B cell (primary cell): ENCODE measurements around the gene FAM98A. TPM values are rescaled to one million over a fixed set of nuclear protein-coding genes. Genes with fewer than 3 reads are reported as not detected.

Experiments
- ATAC-seq: fragments of 200-7000 bp; cut with Tn5 transposase; one replicate; pipeline ENCODE4 v1.10.0; 2021; ENCODE audit warnings: low read depth, mild to moderate bottlenecking, moderate number of reproducible peaks, moderate library complexity
- CTCF ChIA-PET: fragments of 350-600 bp; sonication (Branson Sonifier 250); formaldehyde crosslinking; loops from one replicate; lab custom pipeline; 2021; ENCODE audit warnings: antibody characterized with exemption, inconsistent platforms; lab: Charles Lee
- POLR2A ChIA-PET: fragments of 350-600 bp; sonication (Branson Sonifier 250); formaldehyde crosslinking; loops from one replicate; lab custom pipeline; 2021; ENCODE audit warnings: antibody characterized with exemption; lab: Charles Lee
- DNase-seq: peaks from one replicate; pipeline ENCODE4 v3.0.0; 2013
- H2AFZ ChIP-seq: 2 replicates; pipeline ENCODE4 v1.6.1; 2012; ENCODE audit warnings: mild to moderate bottlenecking, low read depth, low read length; ENCODE audit not compliant: insufficient read depth, poor library complexity, severe bottlenecking
- H3K27ac ChIP-seq, 2 donors: 1 replicate in 1 of 2; 2 replicates in 1 of 2; pipeline ENCODE4 v1.5.1; 2012 to 2013; ENCODE audit warnings: low read length in 2 of 2, mild to moderate bottlenecking in 2 of 2, moderate library complexity in 1 of 2
- H3K27me3 ChIP-seq, 4 experiments: fragments of 200-600 bp in 1 of 4; sonication (generic) in 1 of 4; replicated peaks in 1 of 4; 1 replicate in 2 of 4; 2 replicates in 2 of 4; pipeline versions ENCODE4 v1.6.1 to v1.7.0; 2013 to 2016; ENCODE audit warnings: low read length in 3 of 4, mild to moderate bottlenecking in 2 of 4, mixed read lengths in 1 of 4, moderate library complexity in 1 of 4; ENCODE audit not compliant: insufficient read depth in 4 of 4, control insufficient read depth in 3 of 4; ENCODE audit errors: control extremely low read depth in 1 of 4
- H3K36me3 ChIP-seq, 2 experiments: replicated peaks in 1 of 2; 1 replicate in 1 of 2; 2 replicates in 1 of 2; pipeline versions ENCODE4 v1.6.1 to v1.7.1; 2013; ENCODE audit warnings: low read length in 1 of 2; ENCODE audit not compliant: insufficient read depth in 2 of 2, control insufficient read depth in 1 of 2; ENCODE audit errors: control extremely low read depth in 1 of 2, extremely low read depth in 1 of 2
- H3K4me1 ChIP-seq, 2 donors: fragments of 200-600 bp in 1 of 2; sonication (generic) in 1 of 2; 1 replicate in 1 of 2; 2 replicates in 1 of 2; pipeline versions ENCODE4 v1.5.1 to v1.6.1; 2013 to 2017; ENCODE audit warnings: low read length in 2 of 2; ENCODE audit not compliant: control insufficient read depth in 2 of 2, insufficient read depth in 2 of 2
- H3K4me2 ChIP-seq: replicated peaks from 2 replicates; pipeline ENCODE3; 2012; ENCODE audit warnings: mild to moderate bottlenecking, low read depth, low read length; ENCODE audit not compliant: poor library complexity, severe bottlenecking
- H3K4me3 ChIP-seq, 5 experiments: fragments of 200-600 bp in 1 of 5; sonication (generic) in 1 of 5; 1 replicate in 3 of 5; 2 replicates in 2 of 5; pipeline versions ENCODE4 v1.5.1 to v1.7.0; 2011 to 2016; ENCODE audit warnings: low read length in 4 of 5, mild to moderate bottlenecking in 4 of 5, low read depth in 2 of 5, control low read depth in 1 of 5, moderate library complexity in 1 of 5; ENCODE audit not compliant: insufficient read depth in 1 of 5; ENCODE audit errors: control extremely low read depth in 1 of 5, extremely low read depth in 1 of 5
- H3K79me2 ChIP-seq: fragments of 200-600 bp; sonication (generic); one replicate; pipeline ENCODE4 v1.6.0; 2016; ENCODE audit warnings: low read length; ENCODE audit not compliant: control insufficient read depth, insufficient read depth
- H3K9ac ChIP-seq: fragments of 200-600 bp; sonication (generic); 2 replicates; pipeline ENCODE4 v1.6.1; 2017; ENCODE audit warnings: mild to moderate bottlenecking, low read length, moderate library complexity
- H3K9me3 ChIP-seq, 3 donors: one replicate each; pipeline versions ENCODE4 v1.6.1 to v1.7.1; 2013; ENCODE audit warnings: low read length in 2 of 3; ENCODE audit not compliant: control insufficient read depth in 2 of 3, insufficient read depth in 1 of 3; ENCODE audit errors: control extremely low read depth in 1 of 3
- H4K20me1 ChIP-seq: 2 replicates; pipeline ENCODE4 v1.6.0; 2012; ENCODE audit warnings: mild to moderate bottlenecking, low read length; ENCODE audit not compliant: insufficient read depth, control insufficient read depth, poor library complexity, severe bottlenecking
- H3K27ac Mint-ChIP-seq: one replicate; pipeline ENCODE4 v1.8.0; 2021; ENCODE audit warnings: mixed read lengths
- H3K27me3 Mint-ChIP-seq: one replicate; pipeline ENCODE4 v1.8.0; 2021; ENCODE audit warnings: mixed read lengths
- H3K4me1 Mint-ChIP-seq: one replicate; pipeline ENCODE4 v1.8.0; 2021; ENCODE audit warnings: mixed read lengths
- H3K4me3 Mint-ChIP-seq: one replicate; pipeline ENCODE4 v1.8.0; 2021; ENCODE audit warnings: mixed read lengths
- H3K9me3 Mint-ChIP-seq: one replicate; pipeline ENCODE4 v1.8.0; 2022; ENCODE audit warnings: mixed read lengths; ENCODE audit not compliant: insufficient read depth
- CTCF ChIP-seq: fragments of 200-600 bp; IDR thresholded peaks from one replicate; pipeline ENCODE4 v1.8.0; 2022; ENCODE audit warnings: antibody characterized with exemption, mild to moderate bottlenecking
- EZH2 ChIP-seq: IDR thresholded peaks from 2 replicates; pipeline ENCODE4 v1.6.1; 2012; ENCODE audit warnings: borderline replicate concordance, low read depth, mild to moderate bottlenecking, moderate library complexity, low read length; ENCODE audit not compliant: insufficient read depth, poor library complexity, severe bottlenecking
- WGBS: methylation state at CpG from one replicate; pipeline ENCODE4 v1.1.5; 2013; ENCODE audit warnings: missing lambda C conversion rate; ENCODE audit not compliant: insufficient coverage; 5-methylcytosine and 5-hydroxymethylcytosine counted together
- intact Hi-C: fragments of 100-400 bp; cut with micrococcal nuclease; formaldehyde crosslinking; loops from one replicate; pipeline ENCODE4 v1.10.0; 2022
- polyA plus RNA-seq: library from polyadenylated mRNA; depleted of rRNA; stranded (reverse); fragments of >200 nt; gene quantifications from 2 replicates; pipeline ENCODE4 v1.2.3, GENCODE V29; 2012
- total RNA-seq, 2 donors: library from RNA; stranded (reverse); fragments of 120-200 nt in 1 of 2; gene quantifications; 1 replicate in 1 of 2; 2 replicates in 1 of 2; pipeline versions ENCODE4 v1.2.3 to v1.2.4, GENCODE V29; 2013 to 2022

The FAM98A gene
- total and polyA plus RNA-seq, 2 donors (not counting 1 experiment from before 2014, with no cell fraction given) = 8.1 to 32.1 TPM

GRCh38 chr2:33632831-33633230 is 33.7 kb upstream of the FAM98A start:
- Histone ChIP-seq H3K9me3 (no peaks in the 10 kb centered on the region), H3K79me2 (no peaks in the 10 kb centered on the region), H3K4me1 (no peaks in the 10 kb centered on the region), H3K27ac (no peak overlapping the region), H3K36me3 (no peaks in the 10 kb centered on the region), H2AFZ (no peak overlapping the region), H4K20me1 (no peaks in the 10 kb centered on the region), H3K9ac (no peak overlapping the region), H3K27me3 (no peaks in the 10 kb centered on the region), H3K4me2 (no peak overlapping the region), H3K4me3 (no peak overlapping the region)
- ChIA-PET CTCF (no interaction called here), POLR2A (no interaction called here)
- intact Hi-C loops = no loop called here
- H3K4me3 Mint-ChIP-seq = no peak overlapping the region
- H3K27me3 Mint-ChIP-seq = no peaks in the 10 kb centered on the region
- no peaks in the 10 kb centered on the region for H3K4me1 Mint-ChIP-seq
- H3K9me3 Mint-ChIP-seq = no peaks in the 10 kb centered on the region
- WGBS = no CpG with 5 or more reads among the region's 2 CpGs
- DNase-seq (no peak), ATAC-seq (no peak)
- no peak for TF ChIP-seq CTCF
- no peak for TF ChIP-seq EZH2
- H3K27ac Mint-ChIP-seq = no peak overlapping the region

- Mint-ChIP-seq H3K27ac (no peak overlapping the region), H3K27me3 (no peaks in the 10 kb centered on the region), H3K4me1 (no peaks in the 10 kb centered on the region), H3K4me3 (no peak overlapping the region), H3K9me3 (no peaks in the 10 kb centered on the region)
- Histone ChIP-seq H3K4me1 (no peaks in the 10 kb centered on the region), H2AFZ (no peak overlapping the region), H3K4me2 (no peak overlapping the region), H3K36me3 (no peaks in the 10 kb centered on the region), H4K20me1 (no peaks in the 10 kb centered on the region), H3K9ac (no peak overlapping the region), H3K4me3 (no peak overlapping the region), H3K9me3 (no peaks in the 10 kb centered on the region), H3K27me3 (no peaks in the 10 kb centered on the region), H3K79me2 (no peaks in the 10 kb centered on the region), H3K27ac (no peak overlapping the region)
- POLR2A ChIA-PET = no interaction called here
- intact Hi-C loops = no loop called here
- TF ChIP-seq EZH2 (no peak), CTCF (no peak)
- CTCF ChIA-PET = no interaction called here
- ATAC-seq = no peak
- 80% methylated on average over 2 of the region's 6 CpGs for WGBS
- DNase-seq = no peak
These were observed 29.1 kb upstream of the FAM98A start for GRCh38 chr2:33628031-33628827.
